WTC11 (cell line): ENCODE measurements around the gene PNMA8A. TPM values are rescaled to one million over a fixed set of nuclear protein-coding genes. Genes with fewer than 3 reads are reported as not detected.

Source experiments
- ATAC-seq: fragments of 200-7000 bp; cut with Tn5 transposase; 2 replicates; pipeline ENCODE4 v1.10.0; 2021; ENCODE audit warnings: mild to moderate bottlenecking, moderate library complexity
- CTCF ChIA-PET: fragments of 300-600 bp; sonication (Branson Sonifier 250); formaldehyde crosslinking; loops from one replicate; lab custom pipeline; 2021; ENCODE audit warnings: antibody characterized with exemption; lab: Charles Lee
- POLR2A ChIA-PET: fragments of 350-600 bp; sonication (Branson Sonifier 250); formaldehyde crosslinking; loops from one replicate; lab custom pipeline; 2021; ENCODE audit warnings: antibody characterized with exemption; lab: Charles Lee
- DNase-seq: peaks from one replicate; pipeline ENCODE4 v3.0.0; 2021; ENCODE audit warnings: low spot score
- H3K27ac Mint-ChIP-seq: 2 replicates; pipeline ENCODE4 v1.8.0; 2021; ENCODE audit warnings: mixed read lengths
- H3K27me3 Mint-ChIP-seq: 2 replicates; pipeline ENCODE4 v1.8.0; 2021; ENCODE audit warnings: low read depth, mild to moderate bottlenecking, moderate library complexity, mixed read lengths
- H3K36me3 Mint-ChIP-seq: 2 replicates; pipeline ENCODE4 v1.8.0; 2021; ENCODE audit warnings: mixed read lengths
- H3K4me1 Mint-ChIP-seq: 2 replicates; pipeline ENCODE4 v1.8.0; 2022; ENCODE audit warnings: mixed read lengths
- H3K4me3 Mint-ChIP-seq: 2 replicates; pipeline ENCODE4 v1.8.0; 2021; ENCODE audit warnings: mild to moderate bottlenecking, moderate library complexity, mixed read lengths
- H3K9me3 Mint-ChIP-seq: 2 replicates; pipeline ENCODE4 v1.8.0; 2021; ENCODE audit warnings: mixed read lengths
- AFF4 ChIP-seq: sonication (generic); formaldehyde crosslinking; IDR thresholded peaks from 2 replicates; pipeline ENCODE4 v1.8.1; 2023; ENCODE audit warnings: mild to moderate bottlenecking, missing genetic modification reagents, borderline replicate concordance
- AR ChIP-seq: fragments of 250-450 bp; sonication (Bioruptor Pico); IDR thresholded peaks from 2 replicates; pipeline ENCODE4 v1.9.0; 2021; ENCODE audit warnings: mild to moderate bottlenecking
- ARID4B ChIP-seq: sonication (generic); formaldehyde crosslinking; IDR thresholded peaks from 2 replicates; pipeline ENCODE4 v1.8.0; 2023; ENCODE audit warnings: missing genetic modification reagents, mild to moderate bottlenecking, borderline replicate concordance
- E2F5 ChIP-seq: sonication (generic); formaldehyde crosslinking; IDR thresholded peaks from 2 replicates; pipeline ENCODE4 v1.8.1; 2022; ENCODE audit warnings: mild to moderate bottlenecking, moderate library complexity, missing genetic modification reagents
- ETV6 ChIP-seq: sonication (generic); formaldehyde crosslinking; IDR thresholded peaks from 2 replicates; pipeline ENCODE4 v1.8.1; 2022; ENCODE audit warnings: mild to moderate bottlenecking, missing genetic modification reagents
- HMGXB4 ChIP-seq: sonication (generic); formaldehyde crosslinking; IDR thresholded peaks from 2 replicates; pipeline ENCODE4 v1.8.1; 2023; ENCODE audit warnings: mild to moderate bottlenecking, moderate library complexity, missing genetic modification reagents
- JAZF1 ChIP-seq: fragments of 250-450 bp; sonication (Bioruptor Pico); IDR thresholded peaks from 2 replicates; pipeline ENCODE4 v1.9.0; 2021; ENCODE audit warnings: moderate library complexity, mild to moderate bottlenecking, inconsistent platforms
- KAT7 ChIP-seq: sonication (generic); formaldehyde crosslinking; IDR thresholded peaks from 2 replicates; pipeline ENCODE4 v1.8.1; 2023; ENCODE audit warnings: missing genetic modification reagents, mild to moderate bottlenecking, borderline replicate concordance
- RELA ChIP-seq: sonication (generic); formaldehyde crosslinking; IDR thresholded peaks from 2 replicates; pipeline ENCODE4 v1.8.1; 2022; ENCODE audit warnings: missing genetic modification reagents, mild to moderate bottlenecking, borderline replicate concordance
- SMAD3 ChIP-seq: sonication (generic); formaldehyde crosslinking; IDR thresholded peaks from 2 replicates; pipeline ENCODE4 v1.8.0; 2022; ENCODE audit warnings: missing genetic modification reagents, mild to moderate bottlenecking, borderline replicate concordance
- SOX15 ChIP-seq: fragments of 250-450 bp; sonication (Bioruptor Pico); IDR thresholded peaks from 2 replicates; pipeline ENCODE4 v1.9.0; 2021; ENCODE audit warnings: mild to moderate bottlenecking
- TEAD1 ChIP-seq: sonication (generic); formaldehyde crosslinking; IDR thresholded peaks from 2 replicates; pipeline ENCODE4 v1.8.0; 2022; ENCODE audit warnings: mild to moderate bottlenecking, missing genetic modification reagents
- USF2 ChIP-seq: sonication (generic); formaldehyde crosslinking; IDR thresholded peaks from 2 replicates; pipeline ENCODE4 v1.8.1; 2023; ENCODE audit warnings: mild to moderate bottlenecking, missing genetic modification reagents, moderate library complexity
- ZNF512 ChIP-seq: sonication (generic); formaldehyde crosslinking; IDR thresholded peaks from 2 replicates; pipeline ENCODE4 v1.8.1; 2022; ENCODE audit warnings: missing genetic modification reagents, borderline replicate concordance
- total RNA-seq: library from RNA; stranded (reverse); gene quantifications from 3 replicates; pipeline ENCODE4 v1.2.3, GENCODE V29; 2021

Gene PNMA8A
- total RNA-seq, 1 experiment from 2014 or later, result 25.4 TPM

GRCh38 chr19:46511237-46511636 is 39.9 kb upstream of the PNMA8A start (continued):
- TF ChIP-seq ARID4B, result no peak
- TF ChIP-seq ETV6 (CRISPR knock-in tag), result no peak
- TF ChIP-seq SMAD3 (CRISPR knock-in tag), result no peak
- TF ChIP-seq RELA (CRISPR knock-in tag), result no peak
- no peak for TF ChIP-seq E2F5
- TF ChIP-seq JAZF1 (CRISPR knock-in tag), result no peak
- no peak for TF ChIP-seq SOX15 (CRISPR knock-in tag)
- no peak for TF ChIP-seq USF2 (CRISPR knock-in tag)

GRCh38 chr19:46508206-46508605 is 36.8 kb upstream of the PNMA8A start:
- POLR2A ChIA-PET, result no interaction called here
- DNase-seq, result no peak
- H3K4me1 Mint-ChIP-seq, result 0 out of 2 replicates have a peak, but pooled peaks cover under 1% of the 10 kb centered on the region
- no peak for TF ChIP-seq KAT7 (CRISPR knock-in tag)
- no peak for TF ChIP-seq AFF4 (CRISPR knock-in tag)
- TF ChIP-seq JAZF1 (CRISPR knock-in tag), result no peak
- TF ChIP-seq TEAD1 (CRISPR knock-in tag), result no peak
- no peak for TF ChIP-seq AR (CRISPR knock-in tag)
- no peak for TF ChIP-seq USF2 (CRISPR knock-in tag)
- no peak for TF ChIP-seq ZNF512 (CRISPR knock-in tag)
- TF ChIP-seq HMGXB4, result no peak
- H3K4me3 Mint-ChIP-seq, result no peak overlapping the region
- peaks cover 10% of the 10 kb centered on the region for H3K9me3 Mint-ChIP-seq
- no peaks in the 10 kb centered on the region for H3K36me3 Mint-ChIP-seq
- CTCF ChIA-PET, result interaction anchor here (0.7 to 1.7 kb wide), 5 partner anchors 18 to 112 kb away, joined by 3 to 7 read pairs (median 3); partner anchors contain the start of gene PNMA8C
- H3K27ac Mint-ChIP-seq, result no peak overlapping the region
- no peaks in the 10 kb centered on the region; the same call in 1 of the 2 replicates for H3K27me3 Mint-ChIP-seq
- ATAC-seq, result no peak
